LHCN-M2 (cell line): Measurements from ENCODE around the gene ARL8B. TPM values are rescaled to one million over a fixed set of nuclear protein-coding genes. Genes with fewer than 3 reads are reported as not detected.
"Not testable (repeated sequence)": the region's sequence is repeated elsewhere in the genome, so short reads cannot be mapped to it uniquely, and the experiment has no call there.

ENCODE experiments used
- DNase-seq: peaks from one replicate; pipeline ENCODE4 v3.0.0-alpha.2; 2012; ENCODE audit warnings: low read depth
- polyA plus RNA-seq: library from polyadenylated mRNA; unstranded; fragments of >200 nt; gene quantifications from one replicate; pipeline ENCODE4 v1.2.1, GENCODE V29; 2012; ENCODE audit warnings: missing spikeins
- total RNA-seq: library from RNA; depleted of rRNA; stranded (reverse); fragments of >200 nt; gene quantifications from 2 replicates; pipeline ENCODE4 v1.2.3, GENCODE V29; 2014; rRNA removed

ARL8B gene
- total RNA-seq, result 45.3 and 56.7 TPM in 2 replicates
- 34.8 TPM for polyA plus RNA-seq

- DNase-seq, result peak; percentile 84
These were observed at the start of gene ARL8B for GRCh38 chr3:5122030-5122740. Gene ARL8B (plus strand): TSS chr3:5122292. CDS start chr3:5122466, 174 bp downstream.

- DNase-seq, result no peak
These were observed 48.6 kb upstream of the ARL8B start for GRCh38 chr3:5073374-5074085.

- peak; percentile 47 for DNase-seq
These were observed 43.9 kb upstream of the ARL8B start for GRCh38 chr3:5078151-5078550.

- no peak for DNase-seq
These were observed 42.3 kb upstream of the ARL8B start for GRCh38 chr3:5079761-5080160.

GRCh38 chr3:5080779-5081550 lies 41.1 kb upstream of the ARL8B start:
- DNase-seq, result no peak

- DNase-seq, result not testable (repeated sequence)
These were observed 39.9 kb upstream of the ARL8B start for GRCh38 chr3:5081973-5082788.

- DNase-seq, result no peak
These were observed 39.3 kb upstream of the ARL8B start for GRCh38 chr3:5082789-5083115.

GRCh38 chr3:5084224-5084623 lies 37.9 kb upstream of the ARL8B start:
- no peak for DNase-seq

GRCh38 chr3:5086708-5087107 lies 35.4 kb upstream of the ARL8B start:
- no peak for DNase-seq

- DNase-seq, result no peak
These were observed 34.9 kb upstream of the ARL8B start for GRCh38 chr3:5087209-5087608.

GRCh38 chr3:5090197-5090596 lies 31.9 kb upstream of the ARL8B start:
- DNase-seq, result no peak

GRCh38 chr3:5092018-5092417 lies 30.1 kb upstream of the ARL8B start:
- no peak for DNase-seq

GRCh38 chr3:5093731-5094130 lies 28.4 kb upstream of the ARL8B start:
- peak; percentile 18 for DNase-seq

- no peak for DNase-seq
These were observed 26.2 kb upstream of the ARL8B start for GRCh38 chr3:5095886-5096285.

- DNase-seq, result no peak
These were observed 25.6 kb upstream of the ARL8B start for GRCh38 chr3:5096336-5097008.

GRCh38 chr3:5098346-5098745 lies 23.7 kb upstream of the ARL8B start:
- no peak for DNase-seq

- DNase-seq, result no peak
These were observed 19.6 kb upstream of the ARL8B start for GRCh38 chr3:5102532-5102931.

GRCh38 chr3:5103743-5104142 lies 18.3 kb upstream of the ARL8B start:
- no peak for DNase-seq

- DNase-seq, result no peak
These were observed 17.0 kb upstream of the ARL8B start for GRCh38 chr3:5105050-5105449.

GRCh38 chr3:5106371-5106770 lies 15.7 kb upstream of the ARL8B start:
- not testable (repeated sequence) for DNase-seq

GRCh38 chr3:5106933-5107334 lies 15.2 kb upstream of the ARL8B start:
- DNase-seq, result not testable (repeated sequence)
